H1 (cell line): Measurements from ENCODE around the gene SMIM32. TPM values are rescaled to one million over a fixed set of nuclear protein-coding genes. Genes with fewer than 3 reads are reported as not detected.

ENCODE experiments used
- CTCF ChIA-PET: fragments of 300-600 bp; sonication (Branson Sonifier 250); formaldehyde crosslinking; loops from one replicate; lab custom pipeline; 2021; ENCODE audit not compliant: partially characterized antibody; lab: Charles Lee
- POLR2A ChIA-PET: fragments of 300-600 bp; sonication (Branson Sonifier 250); formaldehyde crosslinking; loops from one replicate; lab custom pipeline; 2021; ENCODE audit warnings: inconsistent platforms; ENCODE audit not compliant: partially characterized antibody; lab: Charles Lee
- DNase-seq, 2 experiments: peaks; one replicate each; pipeline versions ENCODE4 v3.0.0 to v3.0.0-alpha.2; 2010 to 2022; ENCODE audit warnings: low spot score in 2 of 2, low read depth in 1 of 2, mixed read lengths in 1 of 2
- FAIRE-seq: peaks from 2 replicates; lab custom pipeline; 2011; peaks lifted over from hg19 to GRCh38; lab: Jason Lieb, UNC
- H2AFZ ChIP-seq: 2 replicates; pipeline ENCODE4 v1.8.1; 2012; ENCODE audit warnings: low read length, inconsistent platforms
- H2AK5ac ChIP-seq: 2 replicates; pipeline ENCODE4 v1.6.1; 2013; ENCODE audit warnings: low read depth, low read length
- H2BK120ac ChIP-seq: replicated peaks from 2 replicates; pipeline ENCODE3; 2013; ENCODE audit warnings: low read depth, low read length, inconsistent platforms
- H2BK12ac ChIP-seq: 2 replicates; pipeline ENCODE4 v1.6.1; 2013; ENCODE audit warnings: low read depth, low read length
- H2BK15ac ChIP-seq: 2 replicates; pipeline ENCODE4 v1.6.1; 2013; ENCODE audit warnings: low read length
- H2BK20ac ChIP-seq: 2 replicates; pipeline ENCODE4 v1.6.1; 2013; ENCODE audit warnings: low read length
- H2BK5ac ChIP-seq: 2 replicates; pipeline ENCODE4 v1.6.1; 2013; ENCODE audit warnings: low read depth, low read length
- H3K14ac ChIP-seq: 2 replicates; pipeline ENCODE4 v1.6.1; 2013; ENCODE audit warnings: inconsistent platforms; ENCODE audit not compliant: insufficient read length
- H3K18ac ChIP-seq: 2 replicates; pipeline ENCODE4 v1.6.1; 2013; ENCODE audit warnings: low read length; ENCODE audit errors: extremely low read depth
- H3K23ac ChIP-seq: 2 replicates; pipeline ENCODE4 v1.6.1; 2013; ENCODE audit warnings: inconsistent platforms; ENCODE audit not compliant: insufficient read length
- H3K23me2 ChIP-seq: 2 replicates; pipeline ENCODE4 v1.6.1; 2013; ENCODE audit warnings: low read depth, low read length
- H3K27ac ChIP-seq: 2 replicates; pipeline ENCODE4 v1.6.1; 2011; ENCODE audit warnings: low read depth, low read length, inconsistent platforms
- H3K27me3 ChIP-seq, 4 experiments: replicated peaks in 1 of 4; 1 replicate in 1 of 4; 2 replicates in 3 of 4; pipeline versions ENCODE4 v1.6.1 to v1.8.1; 2011 to 2013; ENCODE audit warnings: low read length in 3 of 4, mild to moderate bottlenecking in 3 of 4, inconsistent platforms in 2 of 4, mixed read lengths in 2 of 4, moderate library complexity in 1 of 4; ENCODE audit not compliant: control insufficient read depth in 3 of 4, insufficient read depth in 3 of 4; ENCODE audit errors: extremely low read depth in 1 of 4
- H3K36me3 ChIP-seq, 4 experiments: 2 replicates each; pipeline versions ENCODE4 v1.6.1 to v1.8.1; 2011 to 2013; ENCODE audit warnings: mild to moderate bottlenecking in 4 of 4, low read length in 3 of 4, moderate library complexity in 2 of 4, control low read depth in 1 of 4, inconsistent platforms in 1 of 4; ENCODE audit not compliant: insufficient read depth in 4 of 4, control insufficient read depth in 2 of 4
- H3K4ac ChIP-seq: replicated peaks from 2 replicates; pipeline ENCODE3; 2013; ENCODE audit warnings: low read length, low read depth, mixed read lengths, inconsistent platforms; ENCODE audit not compliant: insufficient read length
- H3K4me1 ChIP-seq, 4 experiments: replicated peaks in 1 of 4; 1 replicate in 1 of 4; 2 replicates in 3 of 4; pipeline versions ENCODE4 v1.6.1 to v1.8.1; 2011 to 2013; ENCODE audit warnings: low read length in 3 of 4, inconsistent platforms in 2 of 4, mixed read lengths in 1 of 4; ENCODE audit not compliant: insufficient read depth in 4 of 4, control insufficient read depth in 3 of 4
- H3K4me2 ChIP-seq, 2 experiments: 2 replicates each; pipeline versions ENCODE4 v1.6.1 to v1.8.1; 2011 to 2013; ENCODE audit warnings: low read depth in 2 of 2, low read length in 2 of 2, control low read depth in 1 of 2, inconsistent platforms in 1 of 2, mild to moderate bottlenecking in 1 of 2; ENCODE audit not compliant: insufficient read depth in 1 of 2
- H3K4me3 ChIP-seq, 4 experiments: fragments of 200-600, 300-600 bp in 1 of 4; sonication (generic), shearing (Covaris generic), sonication (Bioruptor Twin) in 1 of 4; 2 replicates each; pipeline versions ENCODE4 v1.5.1 to v1.8.1; 2011 to 2016; ENCODE audit warnings: low read length in 4 of 4, low read depth in 3 of 4, control low read depth in 2 of 4, inconsistent platforms in 2 of 4, mild to moderate bottlenecking in 2 of 4, mixed read lengths in 1 of 4, moderate library complexity in 1 of 4; ENCODE audit not compliant: insufficient read depth in 2 of 4; ENCODE audit errors: extremely low read depth in 1 of 4
- H3K56ac ChIP-seq: replicated peaks from 2 replicates; pipeline ENCODE3; 2013; ENCODE audit warnings: low read depth, mild to moderate bottlenecking, mixed read lengths, low read length, inconsistent platforms; ENCODE audit not compliant: insufficient read length
- H3K79me1 ChIP-seq: 2 replicates; pipeline ENCODE4 v1.6.1; 2013; ENCODE audit warnings: low read depth, low read length, control low read depth
- H3K79me2 ChIP-seq, 2 experiments: 2 replicates each; pipeline versions ENCODE4 v1.6.1 to v1.8.1; 2012 to 2013; ENCODE audit warnings: low read length in 2 of 2, mild to moderate bottlenecking in 2 of 2, inconsistent platforms in 1 of 2; ENCODE audit not compliant: insufficient read depth in 2 of 2, control insufficient read depth in 1 of 2
- H3K9ac ChIP-seq, 4 experiments: replicated peaks in 1 of 4; 1 replicate in 1 of 4; 2 replicates in 3 of 4; pipeline versions ENCODE4 v1.6.1 to v1.8.1; 2011 to 2013; ENCODE audit warnings: low read depth in 3 of 4, low read length in 3 of 4, control low read depth in 2 of 4, mild to moderate bottlenecking in 2 of 4, moderate library complexity in 2 of 4, inconsistent platforms in 1 of 4; ENCODE audit errors: extremely low read depth in 1 of 4
- H3K9me3 ChIP-seq, 2 experiments: 2 replicates each; pipeline versions ENCODE4 v1.6.1 to v1.8.1; 2012 to 2013; ENCODE audit warnings: mild to moderate bottlenecking in 2 of 2, moderate library complexity in 2 of 2, control low read depth in 1 of 2, inconsistent platforms in 1 of 2, low read depth in 1 of 2, low read length in 1 of 2, mixed read lengths in 1 of 2; ENCODE audit not compliant: insufficient read depth in 2 of 2
- H4K20me1 ChIP-seq, 2 experiments: replicated peaks in 1 of 2; 2 replicates each; pipeline versions ENCODE3 to v1.8.1; 2011 to 2013; ENCODE audit warnings: inconsistent platforms in 2 of 2, low read length in 2 of 2, mild to moderate bottlenecking in 1 of 2; ENCODE audit not compliant: insufficient read depth in 2 of 2, control insufficient read depth in 1 of 2
- H4K5ac ChIP-seq: 2 replicates; pipeline ENCODE4 v1.6.1; 2013; ENCODE audit warnings: low read length, low read depth, mixed read lengths, inconsistent platforms; ENCODE audit not compliant: insufficient read length
- H4K8ac ChIP-seq: 2 replicates; pipeline ENCODE4 v1.8.0; 2013; ENCODE audit warnings: mild to moderate bottlenecking, moderate library complexity, low read length, inconsistent platforms; ENCODE audit not compliant: insufficient read depth; ENCODE audit errors: extremely low read depth
- H4K91ac ChIP-seq: replicated peaks from 2 replicates; pipeline ENCODE3; 2013; ENCODE audit warnings: low read length, mixed read lengths, inconsistent platforms; ENCODE audit not compliant: insufficient read length
- CBX8 ChIP-seq: fragments of 300-800, 300-1000 bp; sonication (generic); IDR thresholded peaks from 2 replicates; pipeline ENCODE4 v1.7.1; 2016; ENCODE audit warnings: low read depth, low read length, borderline replicate concordance
- CREB1 ChIP-seq: IDR thresholded peaks from 2 replicates; pipeline ENCODE4 v1.6.1; 2012; ENCODE audit warnings: inconsistent platforms
- EGR1 ChIP-seq: IDR thresholded peaks from 2 replicates; pipeline ENCODE4 v1.6.1; 2011; ENCODE audit warnings: low read depth, low read length, borderline replicate concordance
- FOSL1 ChIP-seq: IDR thresholded peaks from 2 replicates; pipeline ENCODE4 v1.6.1; 2011; ENCODE audit warnings: mild to moderate bottlenecking, low read depth, low read length, moderate library complexity; ENCODE audit not compliant: insufficient read depth
- GABPA ChIP-seq: IDR thresholded peaks from 2 replicates; pipeline ENCODE4 v1.6.1; 2011; ENCODE audit warnings: mild to moderate bottlenecking, low read length, moderate library complexity, borderline replicate concordance; ENCODE audit not compliant: insufficient read depth
- MAFK ChIP-seq: IDR thresholded peaks from 2 replicates; pipeline ENCODE4 v1.6.1; 2012; ENCODE audit warnings: low read depth, mild to moderate bottlenecking, improper control_type of control experiment, low read length
- PHF8 ChIP-seq: fragments of 200-600 bp; sonication (generic); conservative IDR thresholded peaks from 2 replicates; pipeline ENCODE4 v1.7.1; 2012; ENCODE audit warnings: low read depth, mild to moderate bottlenecking, inconsistent platforms, low read length, moderate library complexity
- POLR2AphosphoS5 ChIP-seq: IDR thresholded peaks from 2 replicates; pipeline ENCODE4 v1.6.1; 2011; ENCODE audit warnings: low read depth, low read length
- RFX5 ChIP-seq: IDR thresholded peaks from 2 replicates; pipeline ENCODE4 v1.6.1; 2011; ENCODE audit warnings: low read depth, low read length, improper control_type of control experiment, borderline replicate concordance
- SIN3A ChIP-seq, 2 experiments: IDR thresholded peaks in 1 of 2; conservative IDR thresholded peaks in 1 of 2; 2 replicates each; pipeline ENCODE4 v1.6.1; 2011 to 2012; ENCODE audit warnings: low read length in 2 of 2, improper control_type of control experiment in 1 of 2, low read depth in 1 of 2, mild to moderate bottlenecking in 1 of 2
- SIX5 ChIP-seq: IDR thresholded peaks from 2 replicates; pipeline ENCODE4 v1.6.1; 2011; ENCODE audit warnings: mild to moderate bottlenecking, low read depth, low read length
- SP1 ChIP-seq: IDR thresholded peaks from 2 replicates; pipeline ENCODE4 v1.6.1; 2011; ENCODE audit warnings: low read depth, low read length
- SRF ChIP-seq: IDR thresholded peaks from 2 replicates; pipeline ENCODE4 v1.6.1; 2011; ENCODE audit warnings: mild to moderate bottlenecking, low read depth, low read length, moderate library complexity
- polyA plus RNA-seq, 7 experiments: library from polyadenylated mRNA; depleted of rRNA in 3 of 7; stranded (reverse) in 5 of 7; unstranded in 2 of 7; fragments of >200 nt in 5 of 7; fragments of 200-250 nt in 2 of 7; gene quantifications; 1 replicate in 5 of 7; 2 replicates in 1 of 7; 4 replicates in 1 of 7; pipeline versions ENCODE4 v1.2.1 to v1.2.3, GENCODE V29; 2011 to 2013; ENCODE audit warnings: missing spikeins in 2 of 7, mixed read lengths in 2 of 7
- total RNA-seq: library from RNA; stranded (reverse); fragmentation: NEBNext Ultra II Directional; extraction: Animal tissue kit (Norgen Biotek cat#: 25700); gene quantifications from 2 replicates; pipeline ENCODE4 v1.2.1, GENCODE V29; 2021

The SMIM32 gene
- total and polyA plus RNA-seq, 2 of the 8 experiments (the other 6 are each of a cell fraction or from before 2014, with no cell fraction given), result 0.09 to 0.22 TPM

DNA sequence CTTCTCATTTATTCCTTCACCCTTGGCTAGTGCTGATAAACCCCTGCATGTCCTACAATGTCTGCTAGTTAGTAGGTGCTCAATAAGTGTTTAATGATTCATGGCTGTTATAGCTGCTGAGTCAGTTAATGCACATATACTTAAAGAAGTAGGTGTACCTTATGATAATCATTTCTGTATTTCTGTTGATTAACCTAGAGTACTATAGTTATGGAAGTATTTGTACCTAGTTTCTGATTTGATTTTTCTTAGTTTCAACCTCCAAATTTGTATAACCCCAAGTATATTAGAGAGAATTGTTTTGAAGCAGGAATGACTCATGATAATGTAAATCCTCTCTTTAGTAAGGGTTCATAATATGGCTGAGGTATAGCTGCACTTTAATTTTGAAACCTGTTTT, 51.4 kb downstream of the SMIM32 start:
- Histone ChIP-seq H4K5ac (no peak overlapping the region), H3K9me3 (no peaks in the 10 kb centered on the region), H2BK20ac (no peak overlapping the region), H3K4me1 (peaks cover 0 to 4% (median 0%) of the 10 kb centered on the region in 4 experiments; a peak in 1 of 7 replicates), H2BK12ac (no peak overlapping the region), H3K23ac (no peak overlapping the region), H4K91ac (no peak overlapping the region), H2BK15ac (no peak overlapping the region), H3K14ac (no peak overlapping the region), H3K79me2 (peaks cover 11 to 99% of the 10 kb centered on the region in 2 experiments), H4K8ac (no peak overlapping the region), H3K56ac (no peak overlapping the region), H3K27me3 (no peaks in the 10 kb centered on the region), H2BK5ac (no peak overlapping the region), H3K23me2 (no peaks in the 10 kb centered on the region), H2BK120ac (no peak overlapping the region), H2AFZ (no peak overlapping the region), H3K18ac (no peak overlapping the region), H4K20me1 (peaks cover 21 to 31% of the 10 kb centered on the region in 2 experiments), H3K9ac (no peak overlapping the region), H3K4me3 (no peak overlapping the region), H3K4ac (no peak overlapping the region), H3K27ac (no peak overlapping the region), H3K36me3 (no peaks in the 10 kb centered on the region; a peak in 1 of 8 replicates), H3K79me1 (peaks cover 7% of the 10 kb centered on the region), H3K4me2 (no peak overlapping the region), H2AK5ac (no peak overlapping the region)
- ChIA-PET CTCF (interaction anchor here (1.0 to 2.2 kb wide), 3 partner anchors 9 to 60 kb away, joined by 3 to 5 read pairs (median 3); partner anchors contain the start of gene SMAD5), POLR2A (interaction anchor here (1.3 to 2.6 kb wide), 2 partner anchors 8 to 9 kb away, joined by 4 to 10 read pairs; partner anchors contain the start of gene SMAD5)
- DNase-seq (no peak), FAIRE-seq (no peak)
- TF ChIP-seq POLR2AphosphoS5 (no peak), SP1 (no peak), EGR1 (no peak), SRF (no peak), GABPA (no peak), PHF8 (no peak), CBX8 (no peak), CREB1 (no peak), FOSL1 (no peak), RFX5 (no peak), SIX5 (no peak), MAFK (no peak), SIN3A (conservative IDR thresholded peaks at IDR 0.05 in 1 of 2, IDR thresholded peaks at IDR 0.05 in 1 of 2; ENCODE audit: low read depth in 1 of 2, low read length in 2 of 2) (no peak)
